HCT116 (cell line): Measurements from ENCODE around the gene NPAS4. TPM values are rescaled to one million over a fixed set of nuclear protein-coding genes. Genes with fewer than 3 reads are reported as not detected.
A peak's percentile ranks its signal among the peaks of the same experiment; 100 is the strongest.

Experiments used
- ATAC-seq: fragments of 200-7000 bp; cut with Tn5 transposase; 2 replicates; pipeline ENCODE4 v1.9.1; 2020; ENCODE audit warnings: mild to moderate bottlenecking, moderate library complexity
- BruUV-seq: library from RNA; stranded (reverse); fragments of 400-500 nt; replicated peaks from 2 replicates; lab custom pipeline; 2021; lab: Mats Ljungman, UMichigan
- CTCF ChIA-PET: fragments of 300-600 bp; sonication (Branson Sonifier 250); formaldehyde crosslinking; loops from one replicate; lab custom pipeline; 2021; ENCODE audit warnings: antibody characterized with exemption; lab: Charles Lee
- POLR2A ChIA-PET: fragments of 300-600, 350-600 bp; sonication (Branson Sonifier 250); formaldehyde crosslinking; loops from one replicate; lab custom pipeline; 2021; ENCODE audit warnings: antibody characterized with exemption; lab: Charles Lee
- RAD21 ChIA-PET, 2 experiments: fragments of 300-600 bp; sonication (Branson Sonifier 250); formaldehyde crosslinking; loops; one replicate each; lab custom pipeline; 2023; ENCODE audit warnings: low total read pairs in 2 of 2; ENCODE audit not compliant: uncharacterized antibody in 2 of 2, unreplicated experiment in 2 of 2, low non-redundant PET in 1 of 2; lab: Charles Lee
- DNase-seq: peaks from one replicate; pipeline ENCODE4 v3.0.0-alpha.2; 2010; ENCODE audit warnings: low read depth, low spot score
- H2AFZ ChIP-seq: fragments of 200-600 bp; shearing (Covaris generic), sonication (generic); 2 replicates; pipeline ENCODE4 v1.6.1; 2017; ENCODE audit warnings: low read depth, mixed run types, mixed read lengths, antibody characterized with exemption, low read length; ENCODE audit not compliant: poor library complexity, severe bottlenecking
- H3K27ac ChIP-seq: 2 replicates; pipeline ENCODE4 v1.5.1; 2012; ENCODE audit warnings: low read depth, low read length
- H3K27me3 ChIP-seq: fragments of 200-600 bp; sonication (generic); 2 replicates; pipeline ENCODE4 v1.6.1; 2016; ENCODE audit warnings: mixed run types, low read length, mixed read lengths; ENCODE audit not compliant: insufficient read depth
- H3K36me3 ChIP-seq, 2 experiments: fragments of 200-500 bp in 1 of 2; fragments of 200-600 bp in 1 of 2; sonication (Bioruptor generic) in 1 of 2; sonication (generic) in 1 of 2; 2 replicates each; pipeline versions ENCODE4 v1.5.1 to v1.6.1; 2014 to 2016; ENCODE audit warnings: low read length in 2 of 2, inconsistent platforms in 1 of 2, mixed read lengths in 1 of 2, mixed run types in 1 of 2; ENCODE audit not compliant: insufficient read depth in 2 of 2, control insufficient read depth in 1 of 2
- H3K4me1 ChIP-seq, 2 experiments: fragments of 200-600 bp in 1 of 2; sonication (generic) in 1 of 2; 2 replicates each; pipeline versions ENCODE4 v1.5.1 to v1.6.1; 2012 to 2017; ENCODE audit warnings: low read length in 2 of 2, inconsistent platforms in 1 of 2, mild to moderate bottlenecking in 1 of 2, mixed read lengths in 1 of 2, mixed run types in 1 of 2, moderate library complexity in 1 of 2; ENCODE audit not compliant: insufficient read depth in 2 of 2, control insufficient read depth in 1 of 2
- H3K4me2 ChIP-seq: fragments of 200-600 bp; sonication (generic); 2 replicates; pipeline ENCODE4 v1.6.1; 2017; ENCODE audit warnings: mixed run types, low read length, mixed read lengths
- H3K4me3 ChIP-seq, 2 experiments: fragments of 200-600 bp in 1 of 2; sonication (generic) in 1 of 2; replicated peaks in 1 of 2; 2 replicates each; pipeline ENCODE4 v1.5.1; 2011 to 2016; ENCODE audit warnings: low read length in 2 of 2, control low read depth in 1 of 2, low read depth in 1 of 2, mild to moderate bottlenecking in 1 of 2, mixed read lengths in 1 of 2, mixed run types in 1 of 2
- H3K79me2 ChIP-seq: fragments of 200-600 bp; sonication (generic); 2 replicates; pipeline ENCODE4 v1.6.1; 2017; ENCODE audit warnings: mild to moderate bottlenecking, mixed run types, low read length, moderate library complexity, mixed read lengths; ENCODE audit not compliant: insufficient read depth
- H3K9ac ChIP-seq: fragments of 200-600 bp; sonication (generic); 2 replicates; pipeline ENCODE4 v1.6.1; 2016; ENCODE audit warnings: low read length, mixed read lengths
- H3K9me2 ChIP-seq: fragments of 200-600 bp; sonication (generic), shearing (Covaris generic); 2 replicates; pipeline ENCODE4 v1.6.1; 2017; ENCODE audit warnings: mixed run types, mild to moderate bottlenecking, moderate library complexity; ENCODE audit not compliant: insufficient read depth
- H3K9me3 ChIP-seq, 2 experiments: fragments of 200-500 bp in 1 of 2; fragments of 200-600 bp in 1 of 2; sonication (Bioruptor generic) in 1 of 2; sonication (generic) in 1 of 2; 2 replicates each; pipeline ENCODE4 v1.6.1; 2014 to 2017; ENCODE audit warnings: low read length in 2 of 2, mixed read lengths in 2 of 2, inconsistent platforms in 1 of 2, low read depth in 1 of 2, mild to moderate bottlenecking in 1 of 2, mixed run types in 1 of 2, moderate library complexity in 1 of 2; ENCODE audit not compliant: control insufficient read depth in 1 of 2, insufficient read depth in 1 of 2
- H4K20me1 ChIP-seq: fragments of 200-600 bp; sonication (generic), shearing (Covaris generic); 2 replicates; pipeline ENCODE4 v1.6.1; 2017; ENCODE audit warnings: mixed run types, mild to moderate bottlenecking, moderate library complexity; ENCODE audit not compliant: insufficient read depth
- CBX3 ChIP-seq: IDR thresholded peaks from 2 replicates; pipeline ENCODE4 v1.6.1; 2012; ENCODE audit warnings: low read depth
- CEBPB ChIP-seq: IDR thresholded peaks from 2 replicates; pipeline ENCODE4 v1.6.1; 2012; ENCODE audit warnings: low read depth
- CTCF ChIP-seq, 3 experiments: fragments of 200-600 bp in 1 of 3; sonication (generic) in 1 of 3; IDR thresholded peaks in 2 of 3; conservative IDR thresholded peaks in 1 of 3; 2 replicates each; pipeline ENCODE4 v1.5.1; 2012 to 2017; ENCODE audit warnings: low read depth in 2 of 3, low read length in 2 of 3, antibody characterized with exemption in 1 of 3, borderline replicate concordance in 1 of 3, control low read depth in 1 of 3, mild to moderate bottlenecking in 1 of 3, mixed read lengths in 1 of 3, mixed run types in 1 of 3, moderate library complexity in 1 of 3; ENCODE audit not compliant: insufficient read depth in 1 of 3
- MAX ChIP-seq: IDR thresholded peaks from 2 replicates; pipeline ENCODE4 v1.6.1; 2012
- RAD21 ChIP-seq: IDR thresholded peaks from 2 replicates; pipeline ENCODE4 v1.6.1; 2012; ENCODE audit warnings: low read depth, mild to moderate bottlenecking
- YY1 ChIP-seq: IDR thresholded peaks from 2 replicates; pipeline ENCODE4 v1.6.1; 2011; ENCODE audit warnings: low read length, low read depth, moderate library complexity, mild to moderate bottlenecking; ENCODE audit not compliant: insufficient replicate concordance; ENCODE audit errors: extremely low read depth
- ZNF274 ChIP-seq: fragments of 200-500 bp; sonication (Bioruptor generic); IDR thresholded peaks from 2 replicates; pipeline ENCODE4 v1.6.1; 2014; ENCODE audit warnings: mild to moderate bottlenecking, low read depth, low read length, inconsistent platforms
- intact Hi-C: fragments of 100-400 bp; cut with micrococcal nuclease; formaldehyde crosslinking; loops from 2 replicates; pipeline ENCODE4 v1.10.0; 2022
- total RNA-seq: library from RNA; stranded (reverse); gene quantifications from one replicate; pipeline ENCODE4 v1.2.1, GENCODE V29; 2021; ENCODE audit not compliant: unreplicated experiment
- TF ChIP-seq, protein P1 (sequence below): IDR thresholded peaks from 2 replicates; pipeline ENCODE4 v1.6.1; 2012

NPAS4 gene
- total RNA-seq, 1 experiment from 2014 or later = not detected

DNA sequence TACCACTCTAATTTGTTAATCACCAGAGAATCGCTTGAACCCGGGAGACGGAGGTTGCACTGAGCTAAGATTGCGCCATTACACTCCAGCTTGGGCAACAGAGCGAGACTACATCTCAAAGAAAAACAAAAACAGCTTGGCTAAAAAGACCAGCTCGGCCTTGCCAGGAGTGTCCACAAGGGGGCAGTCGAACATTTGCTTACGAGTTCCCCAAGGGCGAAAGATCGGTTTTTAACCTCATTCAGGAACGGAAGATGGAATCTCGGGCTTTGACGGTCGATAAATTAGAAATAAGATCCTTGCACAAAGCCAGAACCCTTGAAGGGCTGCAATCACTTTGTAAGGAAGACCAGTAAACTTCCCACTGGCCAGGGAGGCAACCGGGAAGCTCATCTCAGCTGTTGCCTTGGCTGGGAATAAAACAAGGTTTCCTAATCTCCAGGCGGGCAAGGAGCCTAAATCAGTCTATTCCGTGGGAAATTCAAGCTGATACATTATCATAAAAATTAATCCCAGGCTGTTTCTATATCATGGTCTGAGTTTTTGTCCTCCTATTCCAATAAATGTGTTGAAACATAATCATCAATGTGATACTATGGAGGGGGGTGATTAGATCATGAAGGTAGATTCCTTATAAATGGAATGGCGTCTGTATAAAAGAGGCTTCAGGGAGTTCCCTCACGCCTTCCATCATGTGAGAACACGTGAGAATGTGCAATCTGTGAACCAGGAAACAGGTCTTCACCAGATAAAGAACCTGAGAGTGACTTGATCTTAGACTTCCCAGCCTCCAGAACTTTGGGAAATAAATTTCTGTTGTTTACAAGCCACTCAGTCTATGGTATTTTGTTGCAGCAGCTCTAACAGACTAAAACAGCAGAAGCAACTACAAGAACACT is 34.4 kb upstream of the NPAS4 start:
- Histone ChIP-seq H2AFZ (peak overlapping the region; percentile 79), H4K20me1 (no peaks in the 10 kb centered on the region), H3K27ac (0 out of 2 replicates have a peak overlapping the region, but pooled peaks have one; percentile 3), H3K9me3 (no peaks in the 10 kb centered on the region), H3K27me3 (no peaks in the 10 kb centered on the region), H3K9ac (peak overlapping the region; percentile 31), H3K9me2 (no peaks in the 10 kb centered on the region), H3K79me2 (no peaks in the 10 kb centered on the region), H3K4me3 (peak overlapping the region; percentile 27 to 32), H3K36me3 (no peaks in the 10 kb centered on the region), H3K4me1 (peaks cover 16 to 32% of the 10 kb centered on the region in 2 experiments; a peak in 3 of 4 replicates), H3K4me2 (peak overlapping the region; percentile 65)
- intact Hi-C loops = loop anchor here (5.0 kb wide), 1 partner anchor 74 kb away; no protein-coding TSS in a partner anchor
- ATAC-seq (peak; percentile 71), DNase-seq (peak; percentile 84)
- ChIA-PET POLR2A (interaction anchor here (0.8 to 1.6 kb wide), 5 partner anchors 15 to 292 kb away, joined by 3 to 5 read pairs (median 4); partner anchors contain the start of genes BRMS1, DPP3, RBM4B and SLC29A2), CTCF (interaction anchor here (0.6 to 10.1 kb wide), 28 partner anchors 9 to 457 kb away, joined by 3 to 121 read pairs (median 5); partner anchors contain the start of genes DPP3, MRPL11, RAB1B and RBM14), RAD21 (interaction anchor here (0.7 to 1.4 kb wide), 5 partner anchors 14 to 292 kb away, joined by 3 to 6 read pairs (median 4); no protein-coding TSS in a partner anchor)
- TF ChIP-seq ZNF274 (no peak), RAD21 (peak; percentile 71), YY1 (peak; percentile 48), CEBPB (peak; percentile 68; the same call in 1 of the 2 replicates), CTCF (IDR thresholded peaks at IDR 0.05 in 2 of 3, conservative IDR thresholded peaks at IDR 0.05 in 1 of 3; ENCODE audit: borderline replicate concordance in 1 of 3, insufficient read depth in 1 of 3, low read depth in 2 of 3, low read length in 2 of 3) (peak; percentile 79 to 96 (median 94)), CBX3 (peak; percentile 85), MAX (peak; percentile 13; the same call in 1 of the 2 replicates)
- TF ChIP-seq, protein P1, sequence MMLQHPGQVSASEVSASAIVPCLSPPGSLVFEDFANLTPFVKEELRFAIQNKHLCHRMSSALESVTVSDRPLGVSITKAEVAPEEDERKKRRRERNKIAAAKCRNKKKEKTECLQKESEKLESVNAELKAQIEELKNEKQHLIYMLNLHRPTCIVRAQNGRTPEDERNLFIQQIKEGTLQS = no peak
- BruUV-seq = no TSS peak
